NOMO-1 treated with DMSO at 0.1 percent for 48 hours (cell line): ENCODE measurements around the gene GJB1.

Experiments
- DNase-seq: peaks from one replicate; lab custom pipeline; 2025; ENCODE audit not compliant: unreplicated experiment; lab: John Stamatoyannopoulos, UW

The GJB1 gene

DNA sequence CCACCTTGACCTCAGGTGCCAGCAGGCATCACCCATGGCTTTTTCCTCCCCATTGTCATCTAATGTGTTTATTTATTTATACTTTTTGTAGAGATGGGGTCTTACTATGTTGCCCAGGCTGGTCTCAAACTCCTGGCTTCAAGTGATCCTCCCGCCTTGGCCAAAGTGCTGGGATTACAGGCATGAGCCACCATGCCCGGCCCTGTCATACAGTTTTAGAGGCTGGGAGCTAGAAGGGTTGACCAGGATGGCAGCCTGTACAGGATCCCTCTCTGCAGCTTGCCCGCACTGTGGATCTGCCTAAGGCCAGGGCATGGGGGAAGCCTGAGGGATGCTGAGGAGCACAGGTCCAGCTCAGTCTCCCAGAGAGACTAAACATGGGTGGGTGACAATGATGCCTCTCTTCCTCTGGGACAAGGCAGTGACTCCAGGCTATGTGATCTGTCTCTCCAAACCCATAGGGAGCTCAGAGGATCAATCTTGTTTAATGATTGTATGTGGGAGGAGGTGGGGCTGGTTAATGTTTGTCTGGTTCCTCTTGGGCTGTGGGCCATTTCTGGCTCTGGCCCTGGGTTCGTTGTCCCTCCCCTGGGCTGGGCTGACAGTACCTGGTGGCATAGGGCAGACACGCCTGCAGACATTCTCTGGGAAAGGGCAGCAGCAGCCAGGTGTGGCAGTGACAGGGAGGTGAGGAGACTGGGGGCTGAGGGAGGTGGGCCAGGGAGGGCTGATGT, 8.3 kb upstream of the GJB1 start:
- DNase-seq = no peak

GRCh38 chrX:71215338-71215912, 7.6 kb upstream of the GJB1 start:
- DNase-seq = no peak

- DNase-seq = no peak
Measured at GRCh38 chrX:71216485-71216884, 6.5 kb upstream of the GJB1 start.

DNA sequence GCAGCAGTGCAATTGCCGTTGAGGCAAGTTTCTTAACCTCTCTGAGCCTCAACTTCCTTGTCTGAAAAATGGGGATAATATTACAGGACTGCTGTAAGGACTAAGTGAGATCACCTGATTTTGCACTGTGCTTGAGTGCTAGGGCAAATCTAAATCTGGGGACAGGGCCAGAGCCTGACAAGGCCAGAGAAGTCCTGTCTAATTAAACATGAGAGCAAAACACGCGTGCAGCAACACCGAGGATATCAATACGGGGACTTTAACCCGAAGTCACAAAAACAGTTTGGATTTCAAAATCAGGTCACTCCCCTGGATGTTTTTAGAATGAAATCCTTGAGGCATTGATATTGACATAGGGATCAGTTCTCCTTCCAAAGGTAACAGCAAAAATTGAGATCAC, 5.7 kb upstream of the GJB1 start:
- no peak for DNase-seq

DNA sequence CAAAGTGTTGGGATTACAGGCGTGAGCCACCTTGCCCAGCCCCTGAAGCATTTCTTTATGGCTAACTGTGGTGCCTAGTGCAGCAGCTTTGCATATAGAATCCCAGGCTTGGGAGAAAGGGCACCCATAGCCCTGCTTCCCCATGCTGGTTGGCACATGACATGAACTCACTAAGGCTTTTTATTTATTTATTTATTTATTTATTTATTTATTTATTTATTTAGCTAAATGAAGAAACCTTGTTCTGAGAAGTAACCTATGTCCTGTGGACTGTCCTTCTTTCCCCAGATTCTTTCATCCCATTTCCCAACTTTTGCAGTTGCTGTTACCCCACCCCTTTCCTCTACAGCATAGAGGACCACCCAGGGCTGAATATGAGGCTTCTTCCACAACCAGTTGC, 1.9 kb upstream of the GJB1 start:
- no peak for DNase-seq

GRCh38 chrX:71224098-71224708, 1.2 kb downstream of the GJB1 start:
- no peak for DNase-seq

DNA sequence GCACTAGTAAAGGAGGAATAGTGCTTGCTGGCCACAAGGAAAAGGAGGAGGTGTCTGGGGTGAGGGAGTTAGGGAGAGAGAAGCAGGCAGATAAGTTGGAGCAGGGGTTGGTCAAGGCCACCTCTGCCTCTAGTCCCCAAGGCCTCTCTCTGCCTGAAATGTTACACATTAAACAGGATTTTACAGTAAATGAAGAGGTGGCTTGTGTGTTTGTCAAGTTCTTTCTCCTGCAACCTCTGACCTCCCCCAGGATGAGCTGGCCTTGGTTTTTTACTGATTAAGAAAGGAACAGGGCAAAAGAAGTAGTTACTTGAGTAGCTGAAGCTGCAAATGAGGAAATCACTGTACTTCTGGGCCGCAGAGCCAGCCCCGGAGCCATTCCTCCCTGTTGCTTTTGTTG, 2.0 kb downstream of the GJB1 start:
- DNase-seq = no peak

- no peak for DNase-seq
Measured at GRCh38 chrX:71225676-71226075, 2.7 kb downstream of the GJB1 start.

DNA sequence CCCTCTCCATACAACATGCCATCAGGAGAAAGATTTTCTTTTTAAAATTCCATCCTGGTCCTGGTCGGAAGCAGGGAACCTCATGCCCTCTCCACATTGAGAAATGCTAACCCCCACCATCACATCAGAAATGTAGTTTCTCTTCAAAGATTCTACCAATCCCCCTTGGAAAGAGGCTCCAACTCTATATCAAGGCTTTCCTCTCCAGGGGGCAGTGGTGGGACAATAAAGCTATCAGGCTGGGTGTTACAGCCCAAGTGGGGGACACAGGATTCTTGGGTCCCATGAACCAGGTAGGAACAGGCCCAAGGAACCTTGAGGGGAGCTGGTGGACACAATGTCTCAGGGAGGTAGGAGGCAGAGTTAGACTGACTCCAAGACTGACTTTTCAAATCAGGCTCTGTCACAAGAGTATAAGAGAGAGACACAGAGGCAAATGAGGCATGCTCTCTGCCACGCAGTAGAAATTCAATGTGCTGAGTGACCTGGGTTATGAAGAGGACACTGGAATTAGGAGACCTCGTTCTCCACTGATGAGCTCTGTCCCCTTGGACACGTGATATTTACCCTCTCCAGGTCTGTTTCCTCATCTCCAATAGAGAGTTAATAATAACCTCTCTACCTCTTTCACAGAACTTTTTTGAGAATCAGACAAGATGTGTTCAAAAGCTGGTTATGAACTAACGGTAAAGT, 4.5 kb downstream of the GJB1 start:
- DNase-seq = no peak

DNA sequence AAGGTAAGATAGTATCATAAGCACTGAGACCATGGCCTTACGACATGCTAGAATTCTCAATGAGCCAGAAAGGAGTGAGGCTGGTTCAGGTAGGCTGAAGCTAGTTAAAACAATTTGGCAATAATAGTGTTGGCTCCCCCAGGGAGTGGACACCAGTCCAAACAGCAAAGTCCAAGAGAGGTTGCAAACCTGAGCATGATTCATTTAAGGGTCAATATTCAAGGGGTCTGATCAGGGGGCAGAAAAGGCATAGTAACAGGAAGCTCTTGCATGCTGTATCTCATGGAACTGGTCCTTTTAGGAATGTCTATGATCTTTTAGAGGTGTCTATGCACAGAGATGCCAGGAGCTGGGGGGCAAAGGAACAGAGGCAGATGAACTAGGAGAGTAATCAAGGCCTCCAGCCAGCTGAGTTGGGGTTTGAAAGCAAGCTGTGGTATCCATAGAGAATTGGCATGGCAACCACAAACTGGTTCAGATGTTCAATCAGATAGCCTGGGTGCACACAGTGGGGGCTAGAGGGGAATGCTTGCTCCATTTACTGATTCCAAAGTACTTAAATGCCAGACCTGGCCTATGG, 5.1 kb downstream of the GJB1 start:
- DNase-seq = no peak

DNA sequence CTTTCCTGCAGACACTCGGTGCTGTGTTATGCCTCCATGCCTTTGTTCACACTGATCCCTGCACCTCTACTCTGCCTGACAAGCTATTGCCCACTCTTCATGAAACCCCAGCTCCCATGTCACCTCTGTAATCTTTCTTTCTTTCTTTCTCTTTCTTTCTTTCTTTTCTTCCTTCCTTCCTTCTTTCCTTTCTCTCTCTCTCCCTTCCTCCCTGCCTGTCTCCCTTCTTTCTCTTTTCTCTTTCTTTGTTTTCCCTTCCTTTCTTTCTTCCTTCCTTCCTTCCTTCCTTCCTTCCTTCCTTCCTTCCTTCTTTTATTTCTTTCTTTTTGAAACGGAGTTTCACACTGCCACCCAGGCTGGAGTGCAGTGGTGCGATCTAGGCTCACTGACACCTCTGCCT, 12.5 kb downstream of the GJB1 start:
- no peak for DNase-seq

GRCh38 chrX:71236836-71237235, 13.8 kb downstream of the GJB1 start:
- DNase-seq = no peak

DNA sequence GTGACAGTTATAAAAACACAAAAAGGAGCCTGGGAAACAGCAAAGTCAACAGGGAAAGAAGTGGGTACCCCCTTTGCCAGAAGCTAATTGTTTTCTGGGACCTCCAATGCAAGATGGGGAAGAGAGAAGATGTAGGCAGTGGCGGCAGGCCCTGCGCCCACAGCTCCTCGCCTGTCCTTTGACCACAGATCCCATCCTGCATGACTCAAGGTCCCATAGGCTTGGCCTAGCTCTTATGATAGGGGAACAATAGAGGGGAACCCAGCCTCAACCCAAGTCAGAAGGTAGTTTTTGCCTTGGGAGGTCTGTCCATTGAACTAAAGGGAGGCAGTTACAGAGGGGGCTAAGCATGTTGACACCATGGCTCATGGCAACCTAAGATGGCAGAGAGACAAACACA, 16.8 kb downstream of the GJB1 start:
- DNase-seq = no peak

- DNase-seq = no peak
Measured at GRCh38 chrX:71241301-71241700, 18.3 kb downstream of the GJB1 start.

- DNase-seq = no peak
Measured at GRCh38 chrX:71244359-71245128, 21.5 kb downstream of the GJB1 start.

DNA sequence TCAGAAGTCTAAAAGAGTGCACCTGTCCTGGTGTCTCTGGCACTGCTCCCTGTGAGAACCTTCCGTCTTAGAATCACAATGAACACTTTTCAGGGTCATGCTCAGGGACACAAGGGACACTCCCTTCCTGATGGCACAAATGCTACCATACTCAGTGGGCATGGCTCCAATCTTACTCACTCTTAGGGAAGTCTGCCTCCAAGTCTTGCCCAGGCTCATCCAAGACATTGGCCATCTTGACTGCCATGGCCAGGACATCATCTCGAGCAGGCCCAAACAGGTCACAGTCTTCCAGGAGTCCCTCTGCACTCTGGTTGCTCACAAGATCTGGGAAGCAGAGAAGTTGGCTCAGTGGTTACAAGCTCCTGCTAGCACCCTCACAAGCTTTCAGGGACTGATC, 22.1 kb downstream of the GJB1 start:
- DNase-seq = no peak

DNA sequence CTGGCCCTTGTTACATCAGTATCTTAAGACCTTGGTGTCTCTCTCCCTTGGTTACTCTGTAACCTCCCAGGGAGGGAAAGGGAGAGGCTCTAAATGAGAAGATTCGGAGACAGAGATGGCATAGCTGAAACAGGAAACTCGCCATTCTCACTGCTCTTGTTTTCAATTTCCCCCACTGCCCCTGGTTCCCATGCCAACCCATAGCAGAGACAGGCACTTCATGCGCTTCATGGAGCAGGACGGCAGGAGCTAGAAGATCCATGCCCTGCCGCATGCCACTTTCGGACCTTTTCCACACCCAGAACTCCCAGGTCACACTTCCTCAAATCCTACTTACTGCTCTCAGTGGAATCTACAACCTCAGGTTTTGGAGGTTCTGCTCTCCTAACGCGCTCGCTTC, 27.8 kb downstream of the GJB1 start:
- DNase-seq = no peak

DNA sequence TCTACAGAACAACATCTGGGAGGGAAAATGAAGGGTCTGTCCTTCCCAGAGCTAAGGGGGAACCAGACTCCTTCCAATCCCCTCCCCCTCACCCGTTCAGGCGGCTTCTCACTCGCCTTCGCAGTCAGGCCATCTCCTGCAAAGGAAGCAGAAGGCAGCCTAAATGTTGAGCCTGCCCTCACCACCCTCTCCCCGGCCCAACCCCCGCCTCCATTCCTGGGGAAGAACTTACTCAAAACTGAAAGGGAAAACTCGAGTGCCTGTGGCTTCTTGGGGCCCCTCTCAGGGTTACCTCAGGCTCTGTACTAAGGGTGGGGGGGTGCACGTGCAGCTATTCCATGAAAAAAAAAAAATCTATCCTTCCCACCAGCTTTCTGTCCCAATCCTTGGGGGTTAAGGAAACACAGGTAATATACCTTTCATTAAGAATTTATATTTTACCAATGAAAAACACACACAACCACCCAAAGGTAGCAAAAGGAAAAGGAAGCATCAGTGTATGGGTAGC, 28.5 kb downstream of the GJB1 start:
- DNase-seq = no peak

GRCh38 chrX:71252221-71252620, 29.2 kb downstream of the GJB1 start:
- no peak for DNase-seq

- DNase-seq = no peak
Measured at GRCh38 chrX:71253253-71254091, 30.4 kb downstream of the GJB1 start.
